HG02678 (cell line): Measurements from ENCODE around the gene SH3BGRL2.
"Not testable (repeated sequence)": the region's sequence is repeated elsewhere in the genome, so short reads cannot be mapped to it uniquely, and the experiment has no call there.

Experiments
- ATAC-seq: cut with Tn5 transposase; IDR thresholded peaks from one replicate; pipeline ENCODE4 v1.9.1; 2021; ENCODE audit warnings: mild to moderate bottlenecking, moderate library complexity; ENCODE audit not compliant: unreplicated experiment

Gene SH3BGRL2

DNA sequence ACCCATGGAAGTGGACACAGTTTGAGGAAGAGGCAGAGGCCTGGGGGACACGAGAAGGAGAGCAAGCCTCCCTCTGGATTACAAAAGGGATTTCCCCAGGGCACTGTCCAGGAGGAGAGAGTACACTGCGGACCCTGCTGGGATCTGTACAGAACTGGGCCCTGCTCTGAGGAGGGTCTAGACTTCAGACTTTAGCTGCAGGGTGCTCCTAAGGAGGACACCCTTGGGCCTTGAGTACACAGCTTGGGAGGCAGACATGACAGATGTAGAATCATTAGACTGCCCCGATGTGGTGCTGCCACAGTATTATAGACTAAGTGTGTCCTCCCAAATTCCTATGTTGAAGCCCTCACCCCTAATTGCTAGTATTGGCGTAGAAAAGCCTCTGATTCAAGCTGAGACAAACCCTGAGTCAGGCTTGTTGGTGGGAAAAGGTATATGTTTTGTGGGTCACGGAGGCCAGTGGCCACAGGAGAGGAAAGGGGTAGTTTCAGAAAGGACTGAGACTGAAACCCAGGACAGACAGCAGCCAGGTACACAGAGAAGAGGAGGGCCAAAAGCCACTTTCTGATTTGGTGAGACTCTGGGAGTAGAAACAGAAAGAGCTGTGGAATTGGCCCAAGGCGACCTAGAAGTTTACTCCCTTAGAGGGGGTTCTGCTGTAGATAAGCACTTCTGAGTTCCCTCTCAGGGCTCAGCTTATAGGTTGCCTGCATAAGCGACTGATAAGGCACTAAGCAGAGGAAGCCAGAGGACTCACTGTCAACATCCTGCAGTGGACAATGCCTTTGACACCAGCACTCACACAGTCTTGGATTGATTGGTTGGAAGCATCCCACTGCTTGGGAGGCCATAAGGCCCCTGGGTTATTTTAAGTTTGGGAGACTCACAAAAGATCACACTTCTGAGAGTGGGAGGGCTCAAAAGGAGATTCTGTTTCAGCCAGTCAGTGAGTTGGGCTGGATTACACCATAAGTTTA, 16.5 kb upstream of the SH3BGRL2 start:
- ATAC-seq, result no peak

DNA sequence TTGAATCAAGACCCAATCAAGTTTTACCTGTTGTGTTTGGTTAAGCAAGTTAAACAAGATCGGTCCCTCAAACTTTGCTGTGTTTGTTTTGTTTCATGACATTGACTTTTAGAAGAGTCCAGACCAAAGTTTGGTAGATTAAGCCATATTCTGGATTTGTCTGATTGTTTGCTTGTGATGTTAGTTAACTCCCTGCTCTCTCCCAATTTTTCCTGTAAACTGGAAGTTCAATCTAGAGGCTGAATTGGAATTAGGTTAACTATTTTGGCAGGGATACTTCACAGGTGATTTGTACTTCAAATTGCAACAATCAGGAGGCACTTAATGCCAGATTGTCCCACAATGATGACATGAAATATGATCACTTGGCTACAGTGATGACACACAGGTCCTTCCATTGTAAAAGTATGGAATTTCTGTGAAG, 13.6 kb upstream of the SH3BGRL2 start:
- ATAC-seq, result no peak

DNA sequence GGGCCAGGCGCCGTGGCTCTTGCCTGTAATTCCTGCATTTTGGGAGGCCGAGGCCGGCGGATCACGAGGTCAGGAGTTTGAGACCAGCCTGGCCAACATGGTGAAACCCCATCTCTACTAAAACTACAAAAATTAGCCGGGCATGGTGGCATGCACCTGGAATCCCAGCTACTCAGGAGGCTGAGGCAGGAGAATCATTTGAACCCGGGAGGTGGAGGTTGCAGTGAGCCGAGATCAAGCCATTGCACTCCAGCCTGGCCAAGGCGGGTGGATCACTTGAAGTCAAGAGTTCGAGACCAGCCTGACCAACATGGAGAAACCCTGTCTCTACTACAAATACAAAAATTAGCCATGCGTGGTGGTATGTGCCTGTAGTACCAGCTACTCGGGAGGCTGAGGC, 12.7 kb upstream of the SH3BGRL2 start:
- not testable (repeated sequence) for ATAC-seq

DNA sequence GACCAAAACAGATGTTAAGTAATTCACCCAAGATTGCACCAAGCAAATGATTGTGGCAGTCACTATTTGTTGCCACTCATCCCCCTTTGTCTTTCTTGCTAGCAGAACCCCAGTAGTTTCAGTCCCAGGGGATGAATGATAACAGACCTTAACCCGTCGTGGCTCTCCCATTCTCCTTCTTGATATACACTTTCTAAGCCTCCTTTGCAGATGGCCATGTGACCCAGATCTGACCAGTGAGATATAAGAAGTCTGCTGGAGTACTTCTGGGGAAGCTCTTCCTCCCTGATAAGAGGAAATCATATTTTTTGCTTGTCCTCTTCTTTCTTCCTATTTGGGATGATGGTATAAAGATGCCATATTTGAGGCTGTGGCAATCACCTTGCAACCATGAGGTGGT, 9.6 kb upstream of the SH3BGRL2 start:
- ATAC-seq, result no peak

DNA sequence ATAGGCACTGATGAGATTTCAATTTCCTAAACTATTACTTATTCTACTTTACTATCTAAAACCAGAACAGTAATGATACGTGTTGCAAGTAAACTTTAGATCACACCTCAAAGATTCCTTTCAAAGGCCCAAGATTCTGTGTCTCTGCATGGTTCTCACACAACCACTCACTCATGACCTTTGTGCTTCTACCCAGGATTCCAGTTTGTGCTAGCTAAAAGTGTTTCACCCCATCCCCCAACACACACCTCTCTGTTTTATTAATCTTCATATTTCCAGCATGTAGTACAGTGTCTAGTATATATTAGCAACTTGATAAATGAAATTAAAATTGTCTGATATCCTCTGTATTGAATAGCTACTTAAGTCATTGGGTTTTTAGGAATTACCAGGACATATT, 8.8 kb upstream of the SH3BGRL2 start:
- no peak for ATAC-seq

DNA sequence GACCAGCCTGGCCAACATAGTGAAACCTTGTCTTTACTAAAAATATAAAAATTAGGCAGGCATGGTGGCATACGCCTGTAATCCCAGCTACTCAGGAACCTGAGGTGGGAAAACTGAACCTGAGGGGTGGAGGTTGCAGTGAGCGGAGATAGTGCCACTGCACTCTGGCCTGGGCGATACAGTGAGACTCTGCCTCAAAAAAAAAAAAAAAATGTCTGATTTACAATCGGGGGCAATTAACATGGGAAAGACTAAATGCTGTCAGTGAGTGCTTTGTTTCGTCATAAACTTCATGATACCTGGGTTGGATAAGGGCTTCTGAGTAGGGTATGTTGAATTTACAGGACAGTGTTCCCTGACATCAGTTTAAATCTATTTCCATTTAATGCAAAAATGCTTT, 8.0 kb upstream of the SH3BGRL2 start:
- no peak for ATAC-seq

DNA sequence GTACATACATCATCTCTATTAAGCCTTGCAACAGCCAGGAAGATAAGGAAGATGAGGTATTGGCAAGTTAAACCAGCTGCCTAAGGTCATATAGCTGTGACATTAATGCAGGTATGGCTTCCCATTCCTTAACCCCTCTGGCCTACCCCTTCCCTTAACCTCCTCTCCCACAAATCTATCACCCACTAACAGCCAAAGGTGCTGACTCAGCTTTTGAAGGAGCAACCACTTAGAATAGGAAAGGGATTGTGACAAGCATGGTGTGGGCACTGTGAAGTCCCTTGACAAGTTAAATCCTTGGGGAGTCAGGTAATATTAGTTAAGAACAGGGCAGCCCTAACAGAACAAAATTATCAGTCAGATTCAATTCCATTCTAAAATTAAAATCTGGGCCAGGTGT, 5.4 kb upstream of the SH3BGRL2 start:
- ATAC-seq, result no peak

DNA sequence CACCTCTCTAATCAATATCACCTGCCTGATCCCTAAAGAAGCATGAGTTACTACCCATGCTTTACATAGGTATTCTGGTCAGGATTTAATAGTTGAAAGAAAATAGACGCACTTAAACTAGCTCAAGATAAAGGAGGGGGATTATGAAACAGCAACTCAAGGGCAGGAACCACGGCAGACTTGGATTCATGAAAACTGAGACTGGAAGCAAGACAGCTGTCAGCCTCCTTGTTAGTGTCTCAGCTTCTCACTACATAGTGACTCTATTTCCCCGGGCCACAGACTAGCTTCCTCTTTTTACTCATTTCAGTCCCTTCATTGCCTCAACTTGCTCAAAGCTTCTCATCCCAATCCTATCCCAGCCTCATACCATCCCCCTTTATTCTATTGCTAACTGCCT, 4.3 kb upstream of the SH3BGRL2 start:
- ATAC-seq, result no peak

DNA sequence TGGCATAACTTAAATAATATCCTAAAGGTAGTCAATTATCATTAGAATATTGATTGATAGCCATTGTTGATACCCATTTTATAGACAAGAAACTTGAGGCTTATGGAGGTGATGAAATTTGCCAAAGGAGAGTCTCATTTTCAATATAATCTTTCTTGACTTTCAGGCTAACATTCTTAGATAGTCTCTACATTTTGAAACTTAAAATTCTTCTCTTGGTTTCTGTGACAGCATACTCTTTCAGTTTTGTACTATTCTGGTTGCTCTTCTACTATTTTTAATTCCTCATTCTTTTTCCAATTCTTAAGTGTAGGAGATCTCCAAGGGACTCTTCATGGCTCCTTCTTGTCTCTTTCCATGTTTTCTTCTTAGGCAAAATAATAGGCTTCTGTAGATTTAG, 3.7 kb upstream of the SH3BGRL2 start:
- ATAC-seq, result no peak

DNA sequence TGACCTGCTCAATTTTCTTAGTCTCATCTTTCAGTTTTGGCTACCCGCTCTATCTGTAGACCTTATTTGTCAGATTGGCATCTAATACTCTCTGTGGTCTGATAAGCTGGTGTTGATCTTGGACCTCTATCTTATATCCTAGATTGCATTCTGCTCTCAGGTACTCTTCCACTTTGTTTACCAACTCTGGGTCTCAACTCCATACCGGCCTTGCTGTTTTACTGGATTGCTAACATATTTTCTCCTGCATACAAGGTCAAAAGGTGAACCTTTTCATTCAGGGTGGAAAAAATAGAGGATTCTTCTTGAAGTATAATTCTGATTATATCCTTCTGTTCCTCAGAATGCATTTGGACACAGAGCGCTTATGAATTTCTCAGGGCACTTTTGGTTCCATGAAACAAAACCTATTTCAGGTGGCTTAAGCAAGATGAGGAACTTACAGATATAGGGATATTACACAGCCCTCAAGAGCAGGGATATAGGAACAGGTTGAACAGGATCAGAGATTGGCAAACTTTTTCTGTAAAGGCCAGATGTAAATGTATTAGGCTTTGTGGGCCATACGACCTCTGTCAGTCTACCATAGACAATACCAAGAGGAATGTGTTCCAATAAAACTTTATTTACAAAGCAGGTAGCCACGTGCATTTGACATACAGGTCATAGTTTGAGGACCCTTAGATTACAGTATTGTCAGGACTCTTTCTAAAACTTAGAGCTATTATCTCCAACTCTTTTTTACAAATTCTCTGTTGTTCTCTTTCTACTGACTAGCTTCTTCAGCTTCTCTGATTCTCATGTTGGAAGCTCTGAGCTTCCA, 2.5 kb upstream of the SH3BGRL2 start:
- ATAC-seq, result no peak

DNA sequence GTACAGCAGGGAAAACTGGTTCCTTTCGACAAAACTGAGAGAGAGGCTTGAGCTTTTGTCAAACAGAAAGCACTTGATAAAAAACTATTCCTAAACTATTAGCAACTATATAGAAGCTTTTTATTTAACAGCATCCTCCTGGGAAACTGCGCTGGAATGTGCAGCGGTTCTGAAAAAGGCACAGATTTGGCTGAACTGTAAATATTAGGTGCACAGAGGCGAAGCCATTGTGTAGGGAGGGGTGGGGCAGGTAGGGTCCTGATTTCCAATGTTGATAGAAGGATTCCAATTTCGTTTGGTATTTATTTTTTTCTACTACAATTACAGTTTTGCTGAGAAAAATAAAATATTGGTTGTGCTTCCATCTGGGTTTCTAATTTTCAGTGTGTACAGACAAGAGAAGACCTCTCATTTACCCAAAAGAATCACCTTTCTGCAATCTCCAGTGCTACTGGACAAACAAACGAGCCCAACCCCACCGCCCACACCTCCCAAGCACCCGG, 698 bp upstream of the SH3BGRL2 start:
- no peak for ATAC-seq

DNA sequence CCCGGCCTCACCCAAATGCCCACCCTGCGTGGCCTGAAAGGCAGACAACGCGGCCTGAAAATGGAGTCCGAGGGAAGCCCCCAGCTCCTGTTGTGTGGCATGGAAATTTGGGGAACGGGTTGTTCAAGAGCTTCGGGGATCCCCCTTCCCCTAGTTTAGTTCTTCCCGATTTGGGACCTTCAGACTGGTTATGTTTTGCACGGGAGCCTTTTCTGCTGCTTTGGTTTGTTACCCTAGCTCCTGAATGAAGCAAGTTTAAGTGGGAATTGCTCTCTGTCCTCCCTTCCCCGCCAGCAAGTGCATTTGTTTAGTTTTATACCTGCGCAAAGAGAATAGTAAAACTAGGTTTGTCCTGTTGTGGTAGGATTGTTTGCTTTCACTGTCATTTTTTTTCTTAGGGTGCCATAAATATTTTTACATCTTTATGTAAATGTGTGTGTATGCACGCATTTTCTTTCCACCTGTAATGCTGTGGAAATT, 604 bp downstream of the SH3BGRL2 start:
- no peak for ATAC-seq

DNA sequence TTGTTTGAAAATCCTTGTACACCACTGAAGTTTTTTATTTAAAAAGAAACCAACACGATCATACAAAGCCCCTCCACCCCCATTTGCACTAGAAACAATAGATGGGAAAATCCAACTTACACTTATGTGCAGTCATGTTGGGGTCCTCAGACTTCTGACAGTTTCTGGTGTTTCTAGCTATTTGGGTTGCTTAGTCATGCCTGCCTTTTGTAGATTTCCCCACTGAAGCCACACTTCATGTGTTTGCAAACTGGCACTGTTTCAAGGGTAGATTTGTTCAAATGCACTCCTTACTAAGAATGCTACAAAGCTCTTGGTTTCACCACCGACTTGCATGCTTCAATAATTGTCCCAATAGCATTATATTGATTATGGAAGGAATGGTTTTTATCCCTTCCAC, 1.5 kb downstream of the SH3BGRL2 start:
- ATAC-seq, result no peak

DNA sequence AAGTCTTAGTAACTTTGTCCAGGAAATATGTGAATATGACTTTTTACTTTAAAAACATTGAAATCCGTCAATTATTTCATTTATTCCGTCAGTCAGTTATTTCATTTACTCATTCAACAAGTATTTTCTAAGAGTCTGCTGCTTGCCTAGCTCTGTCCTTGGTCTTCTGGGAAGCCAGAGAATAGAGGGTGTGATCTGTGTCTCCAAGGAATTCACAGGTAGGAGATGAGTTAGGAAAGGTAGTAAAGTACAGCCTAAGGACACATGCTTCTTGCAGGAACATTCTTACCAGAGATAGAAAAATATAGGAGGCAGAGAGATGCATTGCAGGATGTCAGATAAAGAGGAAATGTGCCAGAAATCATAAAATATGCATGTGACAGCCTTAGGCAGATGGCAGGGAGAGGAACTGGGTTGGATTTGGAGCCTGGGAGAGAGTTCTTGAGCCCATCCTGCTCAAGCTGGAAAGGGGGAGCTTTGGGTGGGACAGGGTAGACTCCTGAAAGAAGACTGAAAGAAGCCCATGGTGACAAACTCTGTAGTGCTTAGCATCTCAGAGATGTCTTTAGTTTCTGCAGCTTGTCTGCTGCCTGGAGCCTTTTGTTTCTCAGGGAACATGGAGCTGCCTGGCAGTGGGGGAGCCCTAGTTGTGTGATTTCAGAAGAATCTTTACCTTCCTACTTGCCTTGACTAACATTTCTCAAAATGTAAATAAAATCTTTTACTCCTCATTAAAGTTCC, 3.5 kb downstream of the SH3BGRL2 start:
- no peak for ATAC-seq

DNA sequence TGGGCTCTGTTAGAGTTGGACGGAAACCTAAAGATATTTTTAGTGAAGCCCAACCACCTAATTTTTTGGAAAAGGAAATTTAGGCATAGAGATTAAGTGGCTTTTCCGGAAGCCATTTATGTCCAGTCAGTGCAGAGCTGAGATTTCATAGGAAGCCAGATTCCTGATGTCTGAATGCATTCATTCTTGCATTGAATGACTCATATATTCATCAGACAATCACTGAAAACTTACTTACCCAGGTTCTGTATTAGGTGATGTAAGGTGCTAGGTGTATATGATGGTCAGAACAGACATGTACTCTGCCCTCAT, 4.1 kb downstream of the SH3BGRL2 start:
- ATAC-seq, result no peak

DNA sequence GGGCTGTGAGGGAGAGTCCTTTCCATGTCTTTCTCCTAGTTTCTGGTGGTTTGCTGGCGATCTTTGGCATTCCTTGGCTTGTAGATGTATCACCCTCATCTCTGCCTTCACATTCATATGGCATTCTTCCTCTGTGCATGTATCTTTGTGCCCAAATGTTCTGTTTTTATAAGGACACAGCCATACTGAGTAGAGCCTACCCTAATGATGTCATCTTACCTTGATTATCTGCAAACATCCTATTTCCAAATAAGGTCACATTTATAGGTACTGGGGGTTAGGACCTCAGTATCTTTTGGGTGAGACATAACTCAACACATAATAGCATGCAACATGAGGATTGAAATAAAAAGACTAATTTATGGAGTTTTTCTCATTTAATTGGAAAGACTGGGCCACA, 5.5 kb downstream of the SH3BGRL2 start:
- ATAC-seq, result no peak

DNA sequence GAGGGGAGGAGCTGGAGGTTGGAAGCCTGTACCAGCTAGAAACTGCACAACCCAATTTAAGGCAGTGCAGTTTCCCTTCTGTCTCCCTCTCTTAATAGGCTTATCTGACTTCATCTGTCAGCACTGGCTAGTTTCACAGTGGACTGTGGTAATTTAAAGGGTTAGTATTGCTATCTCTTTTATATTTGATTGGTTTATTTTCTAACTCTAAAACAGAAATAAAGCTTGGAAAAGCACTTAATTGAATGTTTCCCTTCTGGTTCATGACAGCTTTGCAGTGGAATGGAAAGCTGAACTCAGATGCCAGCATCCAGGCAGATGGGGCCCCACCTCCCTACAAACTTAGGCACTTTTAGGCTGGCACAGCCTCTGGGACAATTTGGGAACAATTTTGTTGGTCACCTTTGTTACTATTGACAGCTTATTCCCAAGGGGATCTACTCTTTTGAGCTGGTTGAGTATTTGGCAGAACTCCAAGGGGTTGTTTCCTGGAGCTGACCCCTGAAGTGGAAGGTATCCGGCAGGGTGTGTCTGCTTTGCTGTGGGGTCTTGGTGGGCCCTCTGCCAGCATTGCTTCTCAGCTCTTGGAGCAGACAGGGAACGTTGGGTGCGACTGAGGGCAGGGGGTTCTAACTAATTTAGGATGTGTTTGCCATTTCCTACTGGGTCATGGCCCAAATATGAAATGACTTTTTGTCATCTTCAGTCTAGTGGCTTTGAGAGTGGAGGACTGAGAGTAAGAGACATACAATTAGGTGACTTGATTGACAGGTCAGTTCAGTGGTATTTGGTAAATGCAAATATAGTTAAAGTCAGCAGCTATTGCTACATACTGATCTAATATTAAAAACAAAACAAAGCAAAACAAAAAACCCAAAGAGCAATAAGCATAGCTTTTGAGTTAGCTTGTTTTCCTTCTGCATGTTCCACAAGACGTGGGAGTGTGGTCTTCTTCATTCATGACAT, 9.3 kb downstream of the SH3BGRL2 start:
- ATAC-seq, result no peak

DNA sequence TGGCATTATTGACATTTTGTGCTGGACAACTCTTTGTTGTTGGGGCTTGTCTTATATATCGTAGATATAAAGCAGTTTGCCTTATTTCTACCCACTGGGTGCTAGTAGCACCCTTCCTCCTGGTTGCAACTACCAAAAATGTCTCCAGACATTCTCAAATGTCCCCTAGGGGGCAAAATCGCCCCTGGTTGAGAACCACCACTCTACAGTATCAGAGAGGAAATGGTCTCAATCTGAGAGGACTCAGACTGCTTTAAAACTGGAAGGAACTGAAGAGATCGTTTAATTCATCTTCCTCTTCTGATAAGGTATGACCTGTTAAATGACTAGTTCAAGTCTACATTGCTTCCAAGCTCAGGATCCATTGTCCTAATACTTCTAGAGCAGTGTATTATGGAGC, 14.9 kb downstream of the SH3BGRL2 start:
- ATAC-seq, result no peak

DNA sequence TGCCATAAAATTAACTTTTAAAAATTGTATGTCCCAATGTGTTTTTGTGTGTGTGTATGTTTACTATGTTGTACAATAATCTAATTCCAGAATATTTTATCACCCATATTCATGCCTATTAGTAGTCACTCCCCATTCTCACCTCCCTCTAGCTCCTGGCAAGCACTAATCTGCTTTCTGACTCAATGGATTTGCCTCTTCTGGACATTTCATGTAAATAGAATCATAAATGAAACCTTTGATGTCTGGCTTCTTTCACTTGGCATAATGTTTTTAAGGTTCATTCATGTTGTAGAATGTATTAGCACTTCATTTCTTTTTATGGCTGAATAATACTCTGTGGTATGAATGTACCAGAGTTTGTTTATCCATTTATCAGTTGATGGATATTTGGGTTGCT, 15.4 kb downstream of the SH3BGRL2 start:
- no peak for ATAC-seq

DNA sequence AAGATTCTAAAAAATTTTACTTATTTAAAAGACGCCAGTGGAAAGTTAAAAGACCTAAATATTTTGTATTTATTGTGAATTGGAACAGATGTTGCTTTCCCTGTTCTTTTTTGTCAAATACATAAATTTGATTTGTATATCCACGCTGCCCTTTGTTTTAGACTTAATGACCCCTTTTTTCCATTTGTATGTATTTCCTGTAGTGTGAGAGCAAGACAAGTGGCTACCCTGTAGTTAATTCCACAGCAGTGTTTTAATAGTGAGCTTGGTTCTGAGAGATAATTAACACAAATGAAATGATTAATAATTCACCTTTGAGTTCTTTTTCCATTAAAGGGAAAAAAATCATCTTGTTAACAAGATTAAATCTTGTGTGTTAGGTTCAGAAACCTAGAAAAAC, 16.6 kb downstream of the SH3BGRL2 start:
- no peak for ATAC-seq
